Kidney (tissue), 22 donors: ENCODE data around the gene ALDH1L2. TPM values are rescaled to one million over a fixed set of nuclear protein-coding genes. Genes with fewer than 3 reads are reported as not detected.

ENCODE experiments used
- DNase-seq, 5 donors: peaks; one replicate each; pipeline ENCODE4 v3.0.0-alpha.2; 2013 to 2020
- FAIRE-seq: peaks from 2 replicates; lab custom pipeline; 2012; peaks lifted over from hg19 to GRCh38; lab: Jason Lieb, UNC
- H3K27ac ChIP-seq, 2 donors: one replicate each; pipeline ENCODE4 v1.7.0; 2013; ENCODE audit warnings: low read depth in 2 of 2, low read length in 2 of 2, inconsistent platforms in 1 of 2
- H3K27me3 ChIP-seq: one replicate; pipeline ENCODE4 v1.7.1; 2013; ENCODE audit warnings: low read length, inconsistent platforms; ENCODE audit not compliant: control insufficient read depth, insufficient read depth
- H3K36me3 ChIP-seq, 3 donors: one replicate each; pipeline versions ENCODE4 v1.7.0 to v1.7.1; 2013; ENCODE audit warnings: low read length in 3 of 3, control low read depth in 1 of 3, inconsistent platforms in 1 of 3; ENCODE audit not compliant: insufficient read depth in 3 of 3, control insufficient read depth in 2 of 3
- H3K4me1 ChIP-seq, 3 donors: one replicate each; pipeline versions ENCODE4 v1.7.0 to v1.7.1; 2013; ENCODE audit warnings: low read length in 3 of 3, inconsistent platforms in 1 of 3, low read depth in 1 of 3; ENCODE audit not compliant: control insufficient read depth in 2 of 3, insufficient read depth in 2 of 3
- H3K4me3 ChIP-seq, 3 donors: one replicate each; pipeline versions ENCODE4 v1.7.0 to v1.8.1; 2013; ENCODE audit warnings: low read length in 3 of 3, control low read depth in 1 of 3, inconsistent platforms in 1 of 3
- H3K9ac ChIP-seq, 3 donors: one replicate each; pipeline versions ENCODE4 v1.7.0 to v1.7.1; 2013; ENCODE audit warnings: low read length in 3 of 3, control low read depth in 1 of 3, inconsistent platforms in 1 of 3
- H3K9me3 ChIP-seq, 3 donors: one replicate each; pipeline versions ENCODE4 v1.7.0 to v1.7.1; 2013; ENCODE audit warnings: low read length in 3 of 3, control low read depth in 1 of 3, inconsistent platforms in 1 of 3; ENCODE audit not compliant: control insufficient read depth in 2 of 3, insufficient read depth in 1 of 3
- intact Hi-C: fragments of 100-400 bp; cut with DNase I; formaldehyde crosslinking; loops from one replicate; pipeline ENCODE4 v1.11.1; 2022
- long read RNA-seq, 10 donors: library from polyadenylated mRNA in 1 of 10; unstranded in 1 of 10; transcript quantifications; one replicate each; pipeline ENCODE4 v2.0.0 and lab custom pipeline, GENCODE V29; 2021 to 2026
- polyA plus RNA-seq: library from polyadenylated mRNA; stranded (reverse); fragments of 350-450 nt; fragmentation: Illumina TruSeq; extraction: RNeasy Lipid Tissue Mini Kit (QIAGEN cat#74804); gene quantifications from one replicate; pipeline ENCODE4 v1.2.3, GENCODE V29; 2014; ENCODE audit warnings: low read depth, low replicate concordance; ENCODE audit not compliant: insufficient read depth
- total RNA-seq: library from RNA; stranded (reverse); fragmentation: NEBNext Ultra II Directional; extraction: Animal tissue kit (Norgen Biotek cat#: 25700); gene quantifications from one replicate; pipeline ENCODE4 v1.2.1, GENCODE V29; 2021
- TF ChIP-seq, protein P1 (sequence below): IDR thresholded peaks from 3 replicates; pipeline ENCODE4 v1.5.1; 2012; ENCODE audit warnings: mild to moderate bottlenecking, moderate library complexity, borderline replicate concordance; ENCODE audit not compliant: insufficient read depth; ENCODE audit errors: extremely low read depth
- donor health status: control.
- donor health status: control.
- donor health status: control.
- donor health status: control.
- donor health status: control.
- donor health status: DM: yes; HTN: yes; CAD: no.
- donor health status: Normal renal cell carcinoma (clear cell type).

The ALDH1L2 gene
- 17.2 TPM for total RNA-seq
- 0.28 TPM for polyA plus RNA-seq
- long read RNA-seq, donor 1, result 0 reads
- long read RNA-seq, donor 2, full-length matches to known transcripts, result 1 of 1 reads
- long read RNA-seq, donor 2, partial matches to known transcripts, result 0 of 1 reads
- long read RNA-seq, donor 2, other reads (novel, unspliced or antisense), result 0 of 1 reads
- long read RNA-seq, donor 3, result 0 reads
- long read RNA-seq, donor 4, partial matches to known transcripts, result 5 of 5 reads
- long read RNA-seq, donor 4, other reads (novel, unspliced or antisense), result 0 of 5 reads
- long read RNA-seq, donor 5, result 0 reads
- long read RNA-seq, donor 6, result 0 reads
- long read RNA-seq, donor 7, partial matches to known transcripts, result 1 of 3 reads
- long read RNA-seq, donor 7, other reads (novel, unspliced or antisense), result 2 of 3 reads
- long read RNA-seq, donor 8, result 0 reads
- long read RNA-seq, donor 9, result 0 reads
- long read RNA-seq, donor 10, result 0 reads

DNA sequence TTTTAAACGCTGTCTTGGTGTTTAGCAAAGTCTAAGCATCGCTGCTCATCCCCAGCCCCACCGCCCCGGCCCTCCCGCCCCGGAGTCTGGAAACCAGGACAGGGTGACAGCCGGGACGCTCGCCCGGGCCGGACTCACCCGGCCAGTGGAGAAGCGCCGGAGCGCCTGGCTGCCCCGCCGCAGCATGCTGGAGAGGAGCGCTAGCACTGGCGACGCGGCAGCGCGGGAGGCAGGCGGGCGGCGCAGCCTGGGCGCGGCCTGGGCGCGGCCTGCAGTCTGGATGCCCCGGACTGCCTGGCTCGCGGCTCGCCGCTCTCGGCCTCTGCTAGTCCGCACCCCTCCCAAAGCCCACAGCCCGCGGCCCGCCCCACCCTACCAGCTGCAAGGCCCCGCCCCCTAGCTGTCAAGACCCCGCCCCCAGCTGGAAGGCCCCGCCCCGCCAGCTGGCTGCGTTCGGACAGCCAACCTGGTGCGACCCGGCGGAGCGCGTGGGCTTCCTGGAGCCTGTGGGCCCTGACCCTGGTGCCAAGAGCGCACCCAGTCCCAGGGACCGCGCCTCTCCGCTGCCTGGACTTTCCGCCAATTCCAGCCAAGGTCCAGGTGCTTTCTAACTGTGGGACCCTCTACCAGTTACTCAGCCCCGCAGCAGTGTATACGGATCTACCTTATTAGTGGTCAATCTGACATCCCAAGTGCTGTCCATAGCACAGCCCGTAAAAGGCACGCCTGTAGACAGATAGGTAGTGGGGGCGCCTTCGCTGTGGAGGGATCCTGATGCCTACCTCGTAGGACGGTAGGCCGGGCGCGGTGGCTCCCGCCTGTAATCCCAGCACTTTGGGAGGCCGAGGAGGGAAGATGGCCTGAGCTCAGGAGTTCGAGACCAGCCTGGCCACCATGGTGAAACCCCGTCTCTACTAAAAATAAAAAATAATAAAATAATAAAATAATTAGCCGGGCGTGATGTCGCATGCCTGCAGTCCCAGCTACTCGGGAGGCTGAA lies at the start of gene ALDH1L2:
TSS of gene ALDH1L2 (minus strand) at position 208 of the 1,000 bp plus-strand sequence. CDS start at position 186, 22 bp downstream.
- Histone ChIP-seq H3K4me1 (peaks cover 0 to 6% (median 0%) of the 10 kb centered on the region in 3 donors), H3K4me3 (peak within 1 kb of the TSS; percentile 40 to 66 (median 55)), H3K27ac (no peak within 1 kb of the TSS), H3K9ac (peak within 1 kb of the TSS in 2 of 3 donors; percentile 6 to 13), H3K27me3 (no peaks in the 10 kb centered on the region), H3K36me3 (no peaks in the 10 kb centered on the region), H3K9me3 (no peaks in the 10 kb centered on the region)
- intact Hi-C loops, result no loop called here
- TF ChIP-seq, protein P1, sequence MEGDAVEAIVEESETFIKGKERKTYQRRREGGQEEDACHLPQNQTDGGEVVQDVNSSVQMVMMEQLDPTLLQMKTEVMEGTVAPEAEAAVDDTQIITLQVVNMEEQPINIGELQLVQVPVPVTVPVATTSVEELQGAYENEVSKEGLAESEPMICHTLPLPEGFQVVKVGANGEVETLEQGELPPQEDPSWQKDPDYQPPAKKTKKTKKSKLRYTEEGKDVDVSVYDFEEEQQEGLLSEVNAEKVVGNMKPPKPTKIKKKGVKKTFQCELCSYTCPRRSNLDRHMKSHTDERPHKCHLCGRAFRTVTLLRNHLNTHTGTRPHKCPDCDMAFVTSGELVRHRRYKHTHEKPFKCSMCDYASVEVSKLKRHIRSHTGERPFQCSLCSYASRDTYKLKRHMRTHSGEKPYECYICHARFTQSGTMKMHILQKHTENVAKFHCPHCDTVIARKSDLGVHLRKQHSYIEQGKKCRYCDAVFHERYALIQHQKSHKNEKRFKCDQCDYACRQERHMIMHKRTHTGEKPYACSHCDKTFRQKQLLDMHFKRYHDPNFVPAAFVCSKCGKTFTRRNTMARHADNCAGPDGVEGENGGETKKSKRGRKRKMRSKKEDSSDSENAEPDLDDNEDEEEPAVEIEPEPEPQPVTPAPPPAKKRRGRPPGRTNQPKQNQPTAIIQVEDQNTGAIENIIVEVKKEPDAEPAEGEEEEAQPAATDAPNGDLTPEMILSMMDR, result no peak
- DNase-seq (peak; percentile 66 to 96 (median 81)), FAIRE-seq (no peak)

DNA sequence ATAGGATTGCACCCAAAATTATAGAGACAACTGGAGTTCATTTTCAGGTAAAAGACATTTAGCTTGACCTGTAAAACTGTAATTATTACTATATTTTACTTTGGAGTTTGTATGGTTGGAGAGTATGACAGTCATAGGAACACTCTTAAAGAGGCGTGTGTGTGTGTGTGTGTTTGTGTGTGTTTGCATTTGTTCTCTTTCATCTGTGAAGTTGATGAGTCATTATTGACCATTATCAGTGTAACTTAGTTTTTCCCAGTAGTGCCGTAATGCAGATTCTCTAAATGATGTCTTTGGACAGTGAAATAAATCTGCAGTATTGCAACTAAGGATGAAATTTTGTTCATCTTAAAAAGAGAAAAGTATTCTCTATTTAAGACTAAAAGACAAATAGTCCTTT lies 36.3 kb upstream of the ALDH1L2 start:
- Histone ChIP-seq H3K4me3 (no peak overlapping the region), H3K9ac (no peak overlapping the region), H3K27ac (no peak overlapping the region), H3K27me3 (no peaks in the 10 kb centered on the region), H3K36me3 (peaks cover 18 to 85% (median 42%) of the 10 kb centered on the region in 3 donors), H3K4me1 (no peaks in the 10 kb centered on the region), H3K9me3 (no peaks in the 10 kb centered on the region)
- TF ChIP-seq, protein P1, result no peak
- intact Hi-C loops, result no loop called here
- FAIRE-seq (no peak), DNase-seq (no peak)

DNA sequence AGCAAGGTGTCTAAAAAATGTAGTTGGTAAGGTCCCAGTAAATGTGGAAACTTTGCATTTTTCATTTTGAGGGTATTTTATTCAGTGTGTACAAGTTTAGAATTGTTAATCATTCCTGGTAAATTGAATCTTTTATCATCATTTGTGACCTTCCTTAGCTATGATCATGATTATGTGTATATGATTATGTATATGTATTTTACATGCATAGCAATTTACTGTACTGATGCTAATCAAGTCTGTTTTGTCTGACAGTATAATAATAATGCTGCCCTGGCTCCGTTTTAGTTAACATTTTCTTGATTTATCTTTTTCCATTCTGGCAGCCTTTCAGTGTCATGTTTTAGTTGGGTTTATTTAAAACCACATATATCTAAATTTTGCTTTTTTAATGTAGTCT lies 32.7 kb upstream of the ALDH1L2 start:
- Histone ChIP-seq H3K27ac (no peak overlapping the region), H3K4me3 (no peak overlapping the region), H3K4me1 (peaks cover 0 to 2% (median 0%) of the 10 kb centered on the region in 3 donors), H3K9me3 (no peaks in the 10 kb centered on the region), H3K36me3 (peaks cover 18 to 69% (median 32%) of the 10 kb centered on the region in 3 donors), H3K27me3 (no peaks in the 10 kb centered on the region), H3K9ac (no peak overlapping the region)
- TF ChIP-seq, protein P1, result no peak
- DNase-seq (no peak), FAIRE-seq (no peak)
- intact Hi-C loops, result no loop called here
